Esophagus (tissue), 2 donors: Measurements from ENCODE around the gene COL21A1. TPM values are rescaled to one million over a fixed set of nuclear protein-coding genes. Genes with fewer than 3 reads are reported as not detected.

Experiments used
- H3K27ac ChIP-seq, 2 donors: one replicate each; pipeline ENCODE4 v1.5.1; 2013; ENCODE audit warnings: low read depth in 2 of 2, mild to moderate bottlenecking in 2 of 2, inconsistent platforms in 1 of 2, low read length in 1 of 2, moderate library complexity in 1 of 2
- H3K27me3 ChIP-seq, 2 donors: one replicate each; pipeline ENCODE4 v1.6.1; 2013; ENCODE audit warnings: low read length in 2 of 2, control low read depth in 1 of 2, mild to moderate bottlenecking in 1 of 2; ENCODE audit not compliant: insufficient read depth in 2 of 2, control insufficient read depth in 1 of 2
- H3K36me3 ChIP-seq, 2 donors: one replicate each; pipeline ENCODE4 v1.6.1; 2013; ENCODE audit warnings: low read length in 1 of 2; ENCODE audit not compliant: control insufficient read depth in 2 of 2, insufficient read depth in 2 of 2
- H3K4me1 ChIP-seq, 2 donors: one replicate each; pipeline ENCODE4 v1.6.1; 2013; ENCODE audit warnings: low read length in 1 of 2; ENCODE audit not compliant: control insufficient read depth in 2 of 2, insufficient read depth in 2 of 2
- H3K4me3 ChIP-seq, 2 donors: one replicate each; pipeline ENCODE4 v1.5.1; 2013; ENCODE audit warnings: low read length in 2 of 2, mild to moderate bottlenecking in 2 of 2, low read depth in 1 of 2, moderate library complexity in 1 of 2
- H3K9me3 ChIP-seq, 2 donors: one replicate each; pipeline ENCODE4 v1.6.1; 2013; ENCODE audit warnings: mild to moderate bottlenecking in 2 of 2, low read depth in 1 of 2, low read length in 1 of 2, moderate library complexity in 1 of 2; ENCODE audit not compliant: control insufficient read depth in 2 of 2, insufficient read depth in 1 of 2
- WGBS, 2 donors: extraction: QIAGEN DNeasy Blood & Tissue Kit; methylation state at CpG; one replicate each; pipeline ENCODE4 v1.1.7; 2013; 5-methylcytosine and 5-hydroxymethylcytosine counted together
- polyA plus RNA-seq, 2 donors: library from polyadenylated mRNA; stranded (reverse); fragments of 200-250 nt; gene quantifications; one replicate each; pipeline ENCODE4 v1.2.3, GENCODE V29; 2013
- donor health status: healthy with polysubstance abuse.
- donor health status: Bipolar disorder and iron deficiency.

Gene COL21A1
- polyA plus RNA-seq, 2 donors: 1.5 to 1.6 TPM

DNA sequence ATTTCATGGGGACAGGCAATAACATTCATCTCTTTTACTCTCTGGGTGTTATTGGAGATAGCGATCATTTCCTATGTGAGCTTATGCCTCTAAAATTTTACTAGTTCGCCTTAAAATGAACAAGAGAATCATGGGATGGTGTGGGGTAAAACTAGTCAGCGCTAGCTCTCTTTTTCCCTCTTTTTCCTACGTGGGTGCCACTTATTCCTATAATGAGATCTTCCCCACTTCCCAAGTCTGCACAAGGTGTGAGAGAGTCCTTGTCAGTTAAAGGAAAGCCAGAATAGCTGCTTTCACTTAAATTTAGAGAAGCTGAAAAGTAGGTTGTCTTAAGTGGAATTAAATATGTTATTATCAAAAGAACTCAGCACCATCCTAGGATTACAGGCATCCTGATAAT lies 198.8 kb downstream of the COL21A1 start:
- Histone ChIP-seq H3K27ac (no peak overlapping the region), H3K4me3 (no peak overlapping the region), H3K9me3 (no peaks in the 10 kb centered on the region), H3K27me3 (no peaks in the 10 kb centered on the region), H3K36me3 (no peaks in the 10 kb centered on the region), H3K4me1 (no peaks in the 10 kb centered on the region)
- WGBS, 2 donors: 89 to 94% methylated on average over 4 of the region's 4 CpGs

- Histone ChIP-seq H3K36me3 (no peaks in the 10 kb centered on the region), H3K4me3 (no peak overlapping the region), H3K27me3 (no peaks in the 10 kb centered on the region), H3K4me1 (no peaks in the 10 kb centered on the region), H3K9me3 (no peaks in the 10 kb centered on the region), H3K27ac (no peak overlapping the region)
- 77 to 82% methylated on average over 2 of the region's 2 CpGs for WGBS, 2 donors
Measured at GRCh38 chr6:56047931-56048540, 199.3 kb downstream of the COL21A1 start.

DNA sequence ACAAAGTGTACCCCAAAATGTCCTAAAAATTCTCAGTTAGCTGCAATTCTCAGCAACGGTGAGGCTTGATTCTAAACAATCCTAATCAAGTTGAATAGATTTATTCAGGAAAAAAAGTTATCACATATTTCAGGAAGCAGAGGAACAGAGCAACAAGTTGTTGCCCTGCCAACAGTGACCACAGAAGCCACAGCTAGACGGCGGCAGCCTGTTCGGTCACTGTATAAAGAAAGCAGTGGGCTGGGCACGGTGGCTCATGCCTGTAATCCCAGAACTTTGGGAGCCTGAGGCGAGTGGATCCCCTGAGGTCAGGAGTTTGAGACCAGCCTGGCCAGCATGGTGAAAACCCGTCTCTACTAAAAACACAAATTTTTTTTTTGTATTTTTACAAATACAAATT lies 200.8 kb downstream of the COL21A1 start:
- Histone ChIP-seq H3K27ac (no peak overlapping the region), H3K4me3 (no peak overlapping the region), H3K9me3 (no peaks in the 10 kb centered on the region), H3K36me3 (no peaks in the 10 kb centered on the region), H3K4me1 (no peaks in the 10 kb centered on the region), H3K27me3 (no peaks in the 10 kb centered on the region)
- 59 to 66% methylated on average over 7 of the region's 7 CpGs for WGBS, 2 donors

DNA sequence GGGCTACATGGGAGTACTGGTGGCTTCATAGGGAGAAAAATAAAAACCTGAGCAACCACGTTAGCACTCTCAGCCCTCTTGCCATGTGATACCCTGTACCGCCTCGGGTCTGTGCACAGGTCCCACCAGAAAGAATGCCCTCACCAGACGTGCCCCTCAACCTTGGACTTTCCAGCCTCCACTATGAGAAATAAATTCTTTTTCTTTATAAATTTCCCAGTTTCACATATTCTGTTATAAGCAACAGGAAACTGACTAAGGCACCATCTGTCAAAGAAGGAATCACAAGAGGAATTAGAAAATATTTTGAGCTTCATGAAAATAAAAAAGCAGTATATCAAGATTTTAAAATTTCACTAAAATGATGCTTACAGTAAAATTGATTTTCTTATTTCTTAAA lies 203.6 kb downstream of the COL21A1 start:
- Histone ChIP-seq H3K27me3 (no peaks in the 10 kb centered on the region), H3K4me1 (no peaks in the 10 kb centered on the region), H3K4me3 (no peak overlapping the region), H3K27ac (no peak overlapping the region), H3K36me3 (no peaks in the 10 kb centered on the region), H3K9me3 (no peaks in the 10 kb centered on the region)
- 76 to 90% methylated on average over 4 of the region's 4 CpGs for WGBS, 2 donors

GRCh38 chr6:56043076-56043475 lies 204.3 kb downstream of the COL21A1 start:
- H3K36me3 ChIP-seq: no peaks in the 10 kb centered on the region
- no peaks in the 10 kb centered on the region for H3K9me3 ChIP-seq
- no peak overlapping the region for H3K27ac ChIP-seq
- no peaks in the 10 kb centered on the region for H3K27me3 ChIP-seq
- H3K4me3 ChIP-seq: no peak overlapping the region
- no peaks in the 10 kb centered on the region for H3K4me1 ChIP-seq

- Histone ChIP-seq H3K4me3 (no peak overlapping the region), H3K9me3 (no peaks in the 10 kb centered on the region), H3K27ac (no peak overlapping the region), H3K36me3 (no peaks in the 10 kb centered on the region), H3K27me3 (no peaks in the 10 kb centered on the region), H3K4me1 (no peaks in the 10 kb centered on the region)
- 89 to 97% methylated on average over 1 of the region's 1 CpG for whole genome bisulfite sequencing, 2 donors
Measured at GRCh38 chr6:56041591-56041990, 205.8 kb downstream of the COL21A1 start.

- Histone ChIP-seq H3K36me3 (no peaks in the 10 kb centered on the region), H3K4me1 (no peaks in the 10 kb centered on the region), H3K27me3 (no peaks in the 10 kb centered on the region), H3K4me3 (no peak overlapping the region), H3K27ac (no peak overlapping the region), H3K9me3 (no peaks in the 10 kb centered on the region)
- 61 to 81% methylated on average over 1 of the region's 1 CpG for WGBS, 2 donors
Measured at GRCh38 chr6:56040889-56041301, 206.5 kb downstream of the COL21A1 start.

DNA sequence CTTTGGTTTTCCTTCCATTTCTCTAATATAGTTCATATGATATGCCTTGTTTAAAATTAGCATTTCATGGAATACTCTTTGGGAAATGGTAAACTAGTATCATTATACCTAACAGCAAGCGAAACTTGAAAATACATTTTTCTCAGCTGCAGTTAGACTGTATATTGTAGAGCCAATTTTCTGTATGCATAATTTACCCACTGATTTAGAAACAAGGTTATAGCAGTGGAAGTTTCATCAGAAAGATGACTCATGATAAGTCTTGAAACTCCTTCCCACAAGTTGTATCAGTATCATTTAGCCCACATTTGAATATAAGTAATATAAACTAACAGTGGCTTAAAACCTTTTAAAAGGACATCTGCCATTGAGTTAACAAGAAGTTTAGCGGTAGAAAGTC lies 207.2 kb downstream of the COL21A1 start:
- H3K4me1 ChIP-seq: no peaks in the 10 kb centered on the region
- no peak overlapping the region for H3K27ac ChIP-seq
- no peak overlapping the region for H3K4me3 ChIP-seq
- 78 to 83% methylated on average over 2 of the region's 2 CpGs for WGBS, 2 donors
- no peaks in the 10 kb centered on the region for H3K9me3 ChIP-seq
- no peaks in the 10 kb centered on the region for H3K27me3 ChIP-seq
- H3K36me3 ChIP-seq: no peaks in the 10 kb centered on the region

GRCh38 chr6:56038764-56039163 lies 208.6 kb downstream of the COL21A1 start:
- Histone ChIP-seq H3K4me1 (no peaks in the 10 kb centered on the region), H3K27me3 (no peaks in the 10 kb centered on the region), H3K27ac (no peak overlapping the region), H3K36me3 (no peaks in the 10 kb centered on the region), H3K4me3 (no peak overlapping the region), H3K9me3 (no peaks in the 10 kb centered on the region)
- WGBS, 2 donors: 89 to 92% methylated on average over 6 of the region's 6 CpGs

DNA sequence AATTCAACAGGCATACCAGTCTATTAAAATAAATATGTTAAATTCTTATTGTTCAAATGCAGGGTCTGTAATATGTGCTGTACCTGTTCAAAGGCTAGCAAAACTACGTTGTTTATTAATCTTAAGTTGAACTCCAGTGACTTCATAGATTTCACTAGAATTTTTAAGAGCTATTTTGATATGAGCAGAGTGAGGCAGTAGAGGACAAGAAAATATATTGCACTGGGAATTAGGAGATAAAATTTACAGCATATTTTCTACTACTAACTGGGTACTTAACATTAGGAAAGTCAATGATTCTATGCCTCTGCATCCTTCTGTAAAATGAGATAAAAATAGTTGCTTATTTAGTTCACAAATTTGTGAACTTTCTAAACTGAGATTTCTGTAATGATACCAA lies 209.8 kb downstream of the COL21A1 start:
- H3K27ac ChIP-seq: no peak overlapping the region
- H3K4me1 ChIP-seq: no peaks in the 10 kb centered on the region
- no peaks in the 10 kb centered on the region for H3K36me3 ChIP-seq
- H3K4me3 ChIP-seq: no peak overlapping the region
- H3K27me3 ChIP-seq: no peaks in the 10 kb centered on the region
- 37 to 47% methylated on average over 1 of the region's 1 CpG for WGBS, 2 donors
- H3K9me3 ChIP-seq: no peaks in the 10 kb centered on the region
